Naive thymus-derived CD8-positive, alpha-beta T cell (primary cell): ENCODE measurements around the gene ALDOA. TPM values are rescaled to one million over a fixed set of nuclear protein-coding genes. Genes with fewer than 3 reads are reported as not detected.
"Not testable (repeated sequence)": the region's sequence is repeated elsewhere in the genome, so short reads cannot be mapped to it uniquely, and the experiment has no call there.

Experiments
- ATAC-seq, 2 donors: fragments of 150-1000 bp; cut with Tn5 transposase in 1 of 2; sonication (Bioruptor Pico), chemical (Tn5 transposase) in 1 of 2; 1 replicate in 1 of 2; 2 replicates in 1 of 2; pipeline ENCODE4 v1.10.0; 2021; ENCODE audit warnings: mild to moderate bottlenecking in 2 of 2, moderate library complexity in 2 of 2
- POLR2A ChIA-PET: fragments of 350-600 bp; sonication (Branson Sonifier 250); formaldehyde crosslinking; loops from one replicate; lab custom pipeline; 2021; ENCODE audit warnings: antibody characterized with exemption; lab: Charles Lee
- DNase-seq, 10 donors: peaks; one replicate each; pipeline versions ENCODE4 v3.0.0 to v3.0.0-alpha.2; 2020 to 2022
- H3K27ac Mint-ChIP-seq, 10 donors: one replicate each; pipeline ENCODE4 v1.8.0; 2020 to 2022; ENCODE audit warnings: mild to moderate bottlenecking in 10 of 10, mixed read lengths in 10 of 10, moderate library complexity in 4 of 10, inconsistent platforms in 1 of 10
- H3K27me3 Mint-ChIP-seq, 5 donors: one replicate each; pipeline ENCODE4 v1.8.0; 2021 to 2022; ENCODE audit warnings: mixed read lengths in 5 of 5
- H3K36me3 Mint-ChIP-seq, 3 donors: one replicate each; pipeline ENCODE4 v1.8.0; 2020 to 2022; ENCODE audit warnings: mixed read lengths in 3 of 3, mild to moderate bottlenecking in 2 of 3, inconsistent platforms in 1 of 3
- H3K4me1 Mint-ChIP-seq, 4 donors: one replicate each; pipeline ENCODE4 v1.8.0; 2021 to 2022; ENCODE audit warnings: mixed read lengths in 4 of 4
- H3K4me3 Mint-ChIP-seq, 10 donors: one replicate each; pipeline ENCODE4 v1.8.0; 2020 to 2022; ENCODE audit warnings: mild to moderate bottlenecking in 10 of 10, mixed read lengths in 10 of 10, moderate library complexity in 6 of 10, inconsistent platforms in 1 of 10
- H3K9me3 Mint-ChIP-seq, 9 donors: one replicate each; pipeline ENCODE4 v1.8.0; 2020 to 2022; ENCODE audit warnings: mixed read lengths in 9 of 9, mild to moderate bottlenecking in 3 of 9, inconsistent platforms in 1 of 9, moderate library complexity in 1 of 9
- polyA plus RNA-seq, 3 donors: library from polyadenylated mRNA; unstranded; fragments of 300-500 nt; fragmentation: Illumina TruSeq; gene quantifications; one replicate each; pipeline ENCODE4 v1.2.3, GENCODE V29; 2021
- total RNA-seq, 8 experiments: library from RNA in 2 of 8; stranded (reverse) in 2 of 8; gene quantifications; one replicate each; pipeline ENCODE4 v1.2.3 and lab custom pipeline; 2021 to 2026

Gene ALDOA
- total and polyA plus RNA-seq, 5 experiments from 2014 or later = 580 to 1,176 (median 798) TPM

DNA sequence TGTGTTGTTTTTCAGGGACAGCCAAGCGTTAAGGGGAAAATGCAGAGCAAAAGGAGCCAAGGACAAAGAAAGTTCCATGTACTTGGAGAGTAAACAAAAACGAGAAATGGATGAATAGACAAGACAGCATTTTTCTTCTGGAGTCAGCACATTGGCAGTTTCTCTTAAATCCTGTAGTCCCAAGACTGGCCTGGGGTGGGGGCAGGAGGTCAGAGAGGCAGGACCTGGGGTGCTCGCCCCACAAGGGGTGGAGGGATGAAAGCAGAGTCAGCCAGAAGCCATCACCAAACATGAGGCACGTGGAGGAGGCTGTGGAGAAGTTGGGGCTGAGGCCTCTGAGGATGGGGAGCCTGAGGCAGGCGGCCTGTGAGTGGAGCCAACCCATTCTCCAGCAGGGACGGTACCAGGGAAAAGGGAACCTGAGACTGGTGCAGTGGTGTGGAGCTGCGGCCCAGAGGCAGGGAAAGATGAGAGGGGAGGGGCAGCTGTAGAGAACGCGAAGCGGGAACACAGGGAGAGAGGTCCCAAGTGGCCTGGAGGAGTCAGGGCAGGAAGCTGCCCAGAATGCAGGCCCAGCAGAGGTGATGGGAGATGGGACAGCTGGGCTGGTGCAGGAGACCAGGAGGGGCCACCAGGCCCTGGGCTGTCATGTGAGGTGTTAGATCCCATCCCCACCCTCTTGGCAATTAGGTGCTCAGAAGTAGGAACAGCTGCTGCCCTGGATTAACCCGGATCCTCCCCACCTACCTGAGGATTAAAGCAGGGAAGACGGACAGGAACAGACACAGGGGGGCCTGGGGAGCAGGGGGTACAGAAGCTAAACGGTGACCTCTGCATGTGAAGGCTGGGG, 37.7 kb upstream of the ALDOA start:
- POLR2A ChIA-PET = no interaction called here
- ATAC-seq (no peak), DNase-seq (no peak)
- Mint-ChIP-seq H3K4me3 (peak overlapping the region in 1 of 10 donors; percentile 11), H3K36me3 (no peaks in the 10 kb centered on the region), H3K4me1 (peaks cover 10 to 24% (median 13%) of the 10 kb centered on the region in 4 donors), H3K9me3 (no peaks in the 10 kb centered on the region), H3K27ac (peak overlapping the region in 3 of 10 donors; percentile 5 to 45 (median 19)), H3K27me3 (peaks cover 21 to 57% (median 36%) of the 10 kb centered on the region in 5 donors)

GRCh38 chr16:30028438-30029076, 37.0 kb upstream of the ALDOA start:
- DNase-seq (no peak), ATAC-seq (peak; percentile 31 to 32)
- Mint-ChIP-seq H3K27ac (no peak overlapping the region), H3K36me3 (no peaks in the 10 kb centered on the region), H3K4me3 (no peak overlapping the region), H3K4me1 (peaks cover 10 to 24% (median 13%) of the 10 kb centered on the region in 4 donors), H3K27me3 (peaks cover 21 to 57% (median 36%) of the 10 kb centered on the region in 5 donors), H3K9me3 (no peaks in the 10 kb centered on the region)
- POLR2A ChIA-PET = no interaction called here

DNA sequence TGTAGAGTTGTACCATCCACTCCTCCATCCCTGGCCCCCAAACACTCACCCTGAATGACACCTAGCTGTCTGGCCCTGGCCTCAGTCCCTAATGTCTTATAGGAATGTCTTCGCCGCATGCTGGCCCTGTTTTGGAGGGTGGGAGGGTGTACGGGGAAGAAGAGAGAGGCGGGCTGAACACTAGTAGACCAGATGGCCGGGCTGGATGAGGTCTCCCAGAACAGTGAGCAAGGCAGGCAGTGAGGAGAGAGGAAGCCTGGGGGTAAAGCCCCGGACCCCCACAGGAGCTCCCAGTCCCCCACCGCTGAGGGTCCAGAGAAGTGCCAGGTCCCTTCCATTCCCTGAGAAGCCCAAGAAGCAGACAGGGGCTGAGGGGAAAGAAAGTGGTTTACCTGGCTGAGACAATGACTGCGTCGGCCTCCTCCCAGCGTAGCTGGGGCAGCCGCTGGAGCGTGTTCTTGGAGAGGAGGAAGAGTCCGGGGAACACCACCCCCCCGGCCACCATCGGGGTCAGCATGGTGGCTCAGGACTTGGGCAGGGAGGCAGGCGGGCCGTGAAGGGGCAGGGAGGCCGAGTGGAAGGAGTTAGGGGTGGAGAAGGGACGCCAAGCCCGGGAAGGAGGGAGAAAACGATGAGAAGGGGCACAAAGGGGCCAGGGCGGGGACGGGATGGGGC, 35.4 kb upstream of the ALDOA start:
- ATAC-seq (no peak), DNase-seq (no peak)
- Mint-ChIP-seq H3K9me3 (no peaks in the 10 kb centered on the region), H3K27me3 (peaks cover 24 to 65% (median 36%) of the 10 kb centered on the region in 5 donors), H3K36me3 (no peaks in the 10 kb centered on the region), H3K27ac (peak overlapping the region in 2 of 10 donors; percentile 18 to 49), H3K4me3 (peak overlapping the region in 9 of 10 donors; percentile 36 to 83 (median 57)), H3K4me1 (peaks cover 10 to 24% (median 13%) of the 10 kb centered on the region in 4 donors)
- POLR2A ChIA-PET = interaction anchor here (0.6 kb wide), 1 partner anchor 246 kb away, joined by 3 read pairs; no protein-coding TSS in a partner anchor

- ATAC-seq (peak; percentile 53 to 63), DNase-seq (peak in 1 of 10 donors; percentile 24)
- H3K9me3 Mint-ChIP-seq = no peaks in the 10 kb centered on the region
- peak within 1 kb of the TSS in 3 of 10 donors; percentile 18 to 49 (median 36) for H3K27ac Mint-ChIP-seq
- no peaks in the 10 kb centered on the region for H3K36me3 Mint-ChIP-seq
- H3K27me3 Mint-ChIP-seq = peaks cover 24 to 71% (median 36%) of the 10 kb centered on the region in 5 donors
- peaks cover 10 to 24% (median 13%) of the 10 kb centered on the region in 4 donors for H3K4me1 Mint-ChIP-seq
- POLR2A ChIA-PET = interaction anchor here (1.3 kb wide), 1 partner anchor 35 kb away, joined by 3 read pairs; the partner anchor contains the start of gene ALDOA
- H3K4me3 Mint-ChIP-seq = peak within 1 kb of the TSS; percentile 36 to 83 (median 58)
These were observed 34.6 kb upstream of the ALDOA start, which contains the start of gene TLCD3B for GRCh38 chr16:30030841-30031413. TSS of gene TLCD3B (minus strand) at chr16:30031271. CDS start at chr16:30030527, 744 bp downstream.

GRCh38 chr16:30031477-30031918, 34.1 kb upstream of the ALDOA start:
- Mint-ChIP-seq H3K36me3 (no peaks in the 10 kb centered on the region), H3K27me3 (peaks cover 24 to 67% (median 35%) of the 10 kb centered on the region in 5 donors), H3K4me1 (peaks cover 10 to 24% (median 13%) of the 10 kb centered on the region in 4 donors), H3K27ac (no peak overlapping the region), H3K9me3 (no peaks in the 10 kb centered on the region), H3K4me3 (peak overlapping the region in 5 of 10 donors; percentile 18 to 80 (median 25))
- ATAC-seq (peak in 1 of 2 donors; percentile 15), DNase-seq (no peak)
- POLR2A ChIA-PET = interaction anchor here (0.6 to 1.3 kb wide), 3 partner anchors 9 to 298 kb away, joined by 3 to 6 read pairs (median 3); partner anchors contain the start of genes ALDOA and C16orf92

DNA sequence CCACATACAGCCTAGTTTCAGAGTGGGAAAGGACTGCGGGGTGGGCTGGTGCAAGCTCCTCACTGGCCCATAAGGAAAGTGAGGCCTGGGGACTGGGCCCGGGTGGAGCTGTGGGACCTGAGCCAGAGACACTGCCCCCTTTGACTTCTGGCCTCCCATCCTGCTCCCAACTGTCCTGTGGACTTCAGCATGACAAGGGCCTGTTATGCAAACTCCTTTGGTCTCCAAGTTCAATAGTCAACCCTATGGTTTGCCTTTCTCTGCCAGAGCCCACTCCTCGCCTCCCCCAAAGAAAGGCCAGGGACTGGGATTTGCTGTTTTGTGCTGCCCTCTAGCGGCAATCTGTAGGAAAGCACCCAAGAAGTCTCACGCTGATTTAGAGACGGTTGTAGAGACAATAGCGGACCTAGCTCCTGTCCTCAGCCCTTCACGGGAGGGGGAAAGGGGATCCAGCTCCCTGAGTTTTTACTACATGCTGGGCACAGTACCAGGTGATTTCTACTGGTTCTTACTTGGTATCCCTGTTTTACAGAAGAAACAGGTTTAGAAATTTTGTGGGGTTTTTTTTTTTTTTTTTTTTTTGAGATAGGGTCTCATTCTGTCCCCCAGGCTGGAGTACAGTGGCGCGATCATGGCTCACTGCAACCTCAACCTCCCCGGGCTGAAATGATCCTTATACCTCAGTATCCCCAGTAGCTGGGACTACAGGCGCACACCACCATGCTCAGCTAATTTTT, 33.3 kb upstream of the ALDOA start:
- ATAC-seq (peak; percentile 64 to 72), DNase-seq (peak; percentile 41 to 77 (median 60))
- POLR2A ChIA-PET = interaction anchor here (0.6 to 1.3 kb wide), 6 partner anchors 9 to 358 kb away, joined by 3 to 6 read pairs (median 4); partner anchors contain the start of genes ALDOA and C16orf92
- Mint-ChIP-seq H3K27me3 (peaks cover 23 to 60% (median 28%) of the 10 kb centered on the region in 5 donors), H3K27ac (peak overlapping the region in 1 of 10 donors; percentile 36), H3K4me1 (peaks cover 7 to 24% (median 13%) of the 10 kb centered on the region in 4 donors), H3K9me3 (no peaks in the 10 kb centered on the region), H3K36me3 (no peaks in the 10 kb centered on the region), H3K4me3 (peak overlapping the region; percentile 15 to 80 (median 54))

DNA sequence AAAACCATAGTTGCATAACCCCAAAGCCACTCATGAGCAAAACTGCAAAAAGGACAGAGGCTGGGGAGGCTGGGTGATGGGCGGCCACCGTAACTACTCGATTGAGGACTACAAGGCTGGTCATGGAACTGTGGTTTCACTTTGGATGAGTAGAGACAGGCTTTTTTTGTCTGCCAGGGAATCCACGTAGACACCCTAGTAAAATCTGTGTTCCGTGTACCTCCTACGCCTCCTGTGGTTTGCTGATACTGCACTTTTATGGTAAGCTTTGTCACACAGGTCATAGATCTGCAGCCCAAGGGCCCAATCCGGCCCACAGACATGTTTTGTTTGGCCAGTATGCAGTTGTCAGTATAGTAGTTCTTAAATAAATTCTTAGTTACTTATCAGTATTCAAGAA, 32.3 kb upstream of the ALDOA start:
- H3K4me1 Mint-ChIP-seq = peaks cover 7 to 18% (median 13%) of the 10 kb centered on the region in 4 donors
- no peak for DNase-seq
- H3K4me3 Mint-ChIP-seq = no peak overlapping the region
- H3K36me3 Mint-ChIP-seq = no peaks in the 10 kb centered on the region
- ATAC-seq = no peak
- no peak overlapping the region for H3K27ac Mint-ChIP-seq
- peaks cover 18 to 49% (median 22%) of the 10 kb centered on the region in 5 donors for H3K27me3 Mint-ChIP-seq
- POLR2A ChIA-PET = no interaction called here
- H3K9me3 Mint-ChIP-seq = no peaks in the 10 kb centered on the region

- POLR2A ChIA-PET = no interaction called here
- Mint-ChIP-seq H3K4me1 (peaks cover 0 to 3% (median 1%) of the 10 kb centered on the region in 4 donors), H3K4me3 (no peak overlapping the region), H3K36me3 (no peaks in the 10 kb centered on the region), H3K27me3 (peaks cover 2 to 8% (median 5%) of the 10 kb centered on the region in 5 donors), H3K27ac (peak overlapping the region in 1 of 10 donors; percentile 9), H3K9me3 (no peaks in the 10 kb centered on the region)
- DNase-seq (no peak), ATAC-seq (no peak)
These were observed 25.3 kb upstream of the ALDOA start for GRCh38 chr16:30040221-30040620.

DNA sequence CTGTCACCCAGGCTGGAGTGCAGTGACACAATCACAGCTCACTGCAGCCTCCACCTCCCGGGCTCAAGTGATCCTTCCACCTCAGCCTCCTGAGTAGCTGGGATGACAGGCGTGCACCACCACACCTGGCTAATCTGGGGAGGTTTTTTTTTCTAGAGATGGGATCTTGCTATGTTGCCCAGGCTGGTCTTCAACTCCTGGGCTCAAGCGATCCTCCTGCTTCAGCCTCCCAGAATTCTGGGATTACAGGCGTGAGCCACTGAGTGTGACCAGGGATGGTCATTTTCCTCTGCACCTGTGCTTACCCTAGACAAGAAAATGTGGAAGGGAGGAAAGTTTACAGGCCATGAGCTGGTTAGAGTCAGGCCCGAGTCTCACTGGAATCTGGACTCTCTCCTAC, 24.9 kb upstream of the ALDOA start:
- not testable (repeated sequence) for DNase-seq, H3K27me3 Mint-ChIP-seq, H3K4me1 Mint-ChIP-seq, ATAC-seq, H3K36me3 Mint-ChIP-seq, H3K9me3 Mint-ChIP-seq, H3K4me3 Mint-ChIP-seq
- POLR2A ChIA-PET = interaction anchor here (1.1 kb wide), 1 partner anchor 25 kb away, joined by 3 read pairs; the partner anchor contains the start of gene ALDOA
- H3K27ac Mint-ChIP-seq = peak overlapping the region in 1 of 10 donors; percentile 9

- no peaks in the 10 kb centered on the region for H3K36me3 Mint-ChIP-seq
- DNase-seq (peak in 2 of 10 donors; percentile 38 to 40), ATAC-seq (no peak)
- no peak overlapping the region for H3K4me3 Mint-ChIP-seq
- no peak overlapping the region for H3K27ac Mint-ChIP-seq
- POLR2A ChIA-PET = interaction anchor here (0.6 to 1.1 kb wide), 2 partner anchors 24 to 49 kb away, joined by 3 read pairs; partner anchors contain the start of gene ALDOA
- H3K9me3 Mint-ChIP-seq = no peaks in the 10 kb centered on the region
- peaks cover 0 to 5% (median 2%) of the 10 kb centered on the region in 4 donors for H3K4me1 Mint-ChIP-seq
- H3K27me3 Mint-ChIP-seq = peaks cover 0 to 8% (median 3%) of the 10 kb centered on the region in 5 donors
These were observed 23.7 kb upstream of the ALDOA start for GRCh38 chr16:30041841-30042240.

GRCh38 chr16:30046178-30046577, 19.4 kb upstream of the ALDOA start:
- no peak for DNase-seq
- Mint-ChIP-seq H3K27ac (peak overlapping the region in 2 of 10 donors; percentile 24 to 41), H3K4me3 (no peak overlapping the region), H3K9me3 (no peaks in the 10 kb centered on the region), H3K36me3 (no peaks in the 10 kb centered on the region), H3K27me3 (peaks cover 0 to 6% (median 2%) of the 10 kb centered on the region in 5 donors), H3K4me1 (peaks cover 0 to 5% (median 0%) of the 10 kb centered on the region in 4 donors)
- no peak for ATAC-seq
- POLR2A ChIA-PET = no interaction called here
